HepG2 (cell line): ENCODE data around the gene UQCRHL. TPM values are rescaled to one million over a fixed set of nuclear protein-coding genes. Genes with fewer than 3 reads are reported as not detected.

ENCODE experiments used
- CTCF ChIP-seq: sonication (generic); formaldehyde crosslinking; IDR thresholded peaks from 2 replicates; pipeline ENCODE4 v1.5.0; 2020; ENCODE audit warnings: mild to moderate bottlenecking, missing genetic modification reagents, moderate library complexity
- PRDM15 ChIP-seq: sonication (generic); formaldehyde crosslinking; IDR thresholded peaks from 2 replicates; pipeline ENCODE4 v1.4.0; 2020; ENCODE audit warnings: missing genetic modification reagents
- REST ChIP-seq, 2 experiments: IDR thresholded peaks; 2 replicates each; pipeline ENCODE4 v1.6.1; 2011 to 2012; ENCODE audit warnings: low read length in 2 of 2, borderline replicate concordance in 1 of 2, low read depth in 1 of 2, mild to moderate bottlenecking in 1 of 2, moderate library complexity in 1 of 2
- polyA plus RNA-seq, 8 experiments: library from polyadenylated mRNA; depleted of rRNA in 3 of 8; stranded (reverse) in 7 of 8; unstranded in 1 of 8; fragments of >200 nt; fragmentation: Illumina TruSeq in 4 of 8; extraction: Trizol in 4 of 8; gene quantifications; 2 replicates each; pipeline versions ENCODE4 v1.2.1 to v1.2.3, GENCODE V29; 2011 to 2016; ENCODE audit warnings: low read depth in 4 of 8, missing spikeins in 1 of 8, mixed read lengths in 1 of 8; ENCODE audit not compliant: insufficient read depth in 1 of 8
- total RNA-seq, 5 experiments: library from RNA; depleted of rRNA; stranded (reverse); fragments of >200 nt; fragmentation: Illumina TruSeq; extraction: Trizol; gene quantifications; 2 replicates each; pipeline ENCODE4 v1.2.3, GENCODE V29; 2016; ENCODE audit warnings: low read depth in 1 of 5

The UQCRHL gene
- total and polyA plus RNA-seq, 2 of the 13 experiments (the other 11 are each of a cell fraction or from before 2014, with no cell fraction given) = 1.8 to 2.3 TPM

- no peak for TF ChIP-seq REST (IDR thresholded peaks at IDR 0.05; ENCODE audit: borderline replicate concordance in 1 of 2, low read depth in 1 of 2, low read length in 2 of 2)
- no peak for TF ChIP-seq PRDM15 (CRISPR knock-in tag)
- no peak for TF ChIP-seq CTCF (CRISPR knock-in tag)
- TF ChIP-seq, all 625 proteins: peak for 8
These were observed 3.4 kb downstream of the UQCRHL start (continued) for GRCh38 chr1:15804060-15804459.
